Nephron (organoid): ENCODE measurements around the gene AFF1.

Experiments used
- H3K27ac Mint-ChIP-seq, 3 experiments: 2 replicates each; pipeline ENCODE4 v1.8.0; 2020; ENCODE audit warnings: mixed read lengths in 3 of 3, mild to moderate bottlenecking in 2 of 3, moderate library complexity in 1 of 3
- H3K27me3 Mint-ChIP-seq: 2 replicates; pipeline ENCODE4 v1.8.0; 2021; ENCODE audit warnings: low read depth, mild to moderate bottlenecking, moderate library complexity, mixed read lengths
- H3K36me3 Mint-ChIP-seq: 2 replicates; pipeline ENCODE4 v1.8.0; 2020; ENCODE audit warnings: low read depth, mixed read lengths
- H3K4me1 Mint-ChIP-seq: 2 replicates; pipeline ENCODE4 v1.8.0; 2020; ENCODE audit warnings: mixed read lengths
- H3K4me3 Mint-ChIP-seq, 3 experiments: 2 replicates each; pipeline ENCODE4 v1.8.0; 2020; ENCODE audit warnings: mild to moderate bottlenecking in 3 of 3, mixed read lengths in 3 of 3, moderate library complexity in 2 of 3
- H3K9me3 Mint-ChIP-seq: 2 replicates; pipeline ENCODE4 v1.8.0; 2020; ENCODE audit warnings: mixed read lengths
- TF ChIP-seq, protein P1 (sequence below), 3 experiments: fragments of 200-600 bp; sonication (generic); IDR thresholded peaks; one replicate each; pipeline ENCODE4 v1.5.0; 2021; ENCODE audit warnings: antibody characterized with exemption in 3 of 3; ENCODE audit not compliant: unreplicated experiment in 3 of 3

AFF1 gene

DNA sequence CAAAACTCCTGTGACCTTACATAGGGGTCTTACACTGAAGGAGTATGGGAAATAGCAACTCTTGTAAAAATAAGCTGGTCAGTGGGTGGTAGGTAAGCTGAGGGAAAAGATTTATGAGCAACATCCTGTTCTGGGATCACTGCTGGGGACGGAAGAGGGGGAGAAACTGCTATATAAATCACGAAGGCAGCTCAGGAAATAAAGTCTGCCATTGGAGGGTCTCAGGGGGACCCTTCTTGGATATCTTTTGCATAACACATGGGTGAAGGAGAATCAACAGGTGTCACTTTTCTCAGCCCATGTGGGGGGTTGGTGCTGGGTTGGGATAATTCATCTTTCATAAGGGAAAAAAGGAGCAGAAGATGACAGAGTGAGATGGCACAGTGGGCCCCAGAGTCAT lies 33.7 kb downstream of the AFF1 start:
- Mint-ChIP-seq H3K36me3 (no peaks in the 10 kb centered on the region), H3K9me3 (no peaks in the 10 kb centered on the region), H3K27me3 (no peaks in the 10 kb centered on the region), H3K4me1 (peaks cover 11% of the 10 kb centered on the region), H3K27ac (no peak overlapping the region), H3K4me3 (no peak overlapping the region)
- TF ChIP-seq, protein P1, sequence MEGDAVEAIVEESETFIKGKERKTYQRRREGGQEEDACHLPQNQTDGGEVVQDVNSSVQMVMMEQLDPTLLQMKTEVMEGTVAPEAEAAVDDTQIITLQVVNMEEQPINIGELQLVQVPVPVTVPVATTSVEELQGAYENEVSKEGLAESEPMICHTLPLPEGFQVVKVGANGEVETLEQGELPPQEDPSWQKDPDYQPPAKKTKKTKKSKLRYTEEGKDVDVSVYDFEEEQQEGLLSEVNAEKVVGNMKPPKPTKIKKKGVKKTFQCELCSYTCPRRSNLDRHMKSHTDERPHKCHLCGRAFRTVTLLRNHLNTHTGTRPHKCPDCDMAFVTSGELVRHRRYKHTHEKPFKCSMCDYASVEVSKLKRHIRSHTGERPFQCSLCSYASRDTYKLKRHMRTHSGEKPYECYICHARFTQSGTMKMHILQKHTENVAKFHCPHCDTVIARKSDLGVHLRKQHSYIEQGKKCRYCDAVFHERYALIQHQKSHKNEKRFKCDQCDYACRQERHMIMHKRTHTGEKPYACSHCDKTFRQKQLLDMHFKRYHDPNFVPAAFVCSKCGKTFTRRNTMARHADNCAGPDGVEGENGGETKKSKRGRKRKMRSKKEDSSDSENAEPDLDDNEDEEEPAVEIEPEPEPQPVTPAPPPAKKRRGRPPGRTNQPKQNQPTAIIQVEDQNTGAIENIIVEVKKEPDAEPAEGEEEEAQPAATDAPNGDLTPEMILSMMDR (IDR thresholded peaks at IDR 0.05; ENCODE audit: unreplicated experiment in 3 of 3), result no peak

DNA sequence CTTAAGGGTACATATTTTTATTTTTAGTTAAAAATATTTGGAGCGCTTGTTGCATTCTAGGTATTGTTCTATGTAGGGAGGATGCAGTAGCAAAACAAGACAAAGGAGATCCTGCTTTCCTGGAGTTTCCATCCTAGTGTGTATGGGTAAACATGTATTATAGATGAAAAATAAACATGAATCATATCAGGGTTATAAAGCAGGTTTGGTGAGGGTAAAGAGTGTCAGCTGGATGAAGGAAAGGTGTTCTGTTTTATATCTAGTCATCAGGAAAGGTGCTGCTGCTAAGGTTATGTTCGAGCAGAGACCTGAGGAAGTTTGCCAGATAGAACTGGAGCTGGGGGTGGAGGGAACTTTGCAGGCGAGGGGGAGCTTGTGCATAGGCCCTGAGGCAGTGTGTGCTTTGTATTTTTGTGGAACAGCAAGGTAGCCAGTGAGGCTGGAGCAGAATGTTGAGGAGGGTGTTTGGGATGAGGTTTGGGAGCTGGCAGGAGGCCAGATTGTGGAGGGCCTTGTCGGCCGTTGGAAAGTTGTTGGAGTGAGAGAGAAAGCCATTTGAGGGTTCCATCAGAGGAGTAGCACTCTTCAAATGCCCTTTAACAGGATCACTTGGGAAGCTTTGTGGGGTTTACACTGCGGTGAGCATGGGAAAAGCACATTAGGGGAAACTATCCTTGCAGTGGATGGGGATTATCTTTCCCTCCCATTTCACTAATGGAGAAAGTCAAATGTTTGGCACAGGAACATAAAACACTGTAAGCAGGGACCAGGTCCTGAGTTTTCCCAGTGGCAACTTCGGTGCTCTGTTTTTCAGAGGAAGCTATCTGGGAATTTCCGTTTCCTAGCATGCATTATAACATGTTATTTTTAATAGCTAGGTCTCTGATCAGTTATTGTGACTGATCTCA lies 35.9 kb downstream of the AFF1 start:
- H3K27me3 Mint-ChIP-seq, result no peaks in the 10 kb centered on the region
- TF ChIP-seq, protein P1 (IDR thresholded peaks at IDR 0.05; ENCODE audit: unreplicated experiment in 3 of 3), result no peak
- H3K27ac Mint-ChIP-seq, result peak overlapping the region in 2 of 3 experiments; percentile 3 to 72
- peaks cover 8% of the 10 kb centered on the region for H3K4me1 Mint-ChIP-seq
- H3K9me3 Mint-ChIP-seq, result no peaks in the 10 kb centered on the region
- no peak overlapping the region for H3K4me3 Mint-ChIP-seq
- no peaks in the 10 kb centered on the region for H3K36me3 Mint-ChIP-seq

DNA sequence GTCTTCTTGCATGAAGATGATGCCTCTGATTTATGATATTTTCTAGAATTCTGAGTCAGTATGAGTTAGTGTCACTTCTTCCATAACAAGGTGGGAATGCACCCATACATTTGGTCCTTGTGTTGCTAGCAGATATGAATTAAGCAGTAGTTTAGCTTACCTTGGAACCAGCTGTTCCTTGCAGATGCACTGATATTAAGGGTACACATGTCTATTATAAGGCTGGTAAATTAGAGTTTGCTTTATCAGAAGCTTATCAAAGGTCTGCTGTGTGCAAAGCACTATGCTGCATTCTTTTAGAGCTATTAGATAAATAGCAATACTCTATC lies 36.5 kb downstream of the AFF1 start:
- Mint-ChIP-seq H3K4me1 (peaks cover 6% of the 10 kb centered on the region), H3K4me3 (no peak overlapping the region), H3K36me3 (no peaks in the 10 kb centered on the region), H3K27me3 (no peaks in the 10 kb centered on the region), H3K27ac (no peak overlapping the region), H3K9me3 (no peaks in the 10 kb centered on the region)
- TF ChIP-seq, protein P1 (IDR thresholded peaks at IDR 0.05; ENCODE audit: unreplicated experiment in 3 of 3), result no peak

DNA sequence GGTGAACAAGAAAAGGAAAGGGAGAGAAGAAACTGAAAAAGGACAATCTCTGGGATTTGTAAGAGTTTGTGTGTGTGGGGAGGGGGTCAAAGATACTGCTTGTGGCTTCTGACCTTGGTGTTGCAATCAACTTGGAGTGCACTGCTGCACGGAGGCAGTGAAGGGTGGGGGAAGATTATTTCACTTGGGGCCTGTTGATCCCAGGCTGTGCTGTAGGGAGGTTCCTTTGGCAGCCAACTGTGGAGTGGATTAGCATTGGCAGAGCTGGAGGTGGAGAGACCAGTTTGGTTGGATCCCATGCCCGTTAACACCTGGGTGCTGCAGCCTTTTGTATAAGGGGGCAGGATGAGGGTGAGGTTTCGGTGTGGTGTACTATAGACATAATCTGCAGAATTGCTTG lies 38.2 kb downstream of the AFF1 start:
- Mint-ChIP-seq H3K9me3 (no peaks in the 10 kb centered on the region), H3K36me3 (no peaks in the 10 kb centered on the region), H3K4me1 (peaks cover 6% of the 10 kb centered on the region), H3K27ac (peak overlapping the region in 1 of 3 experiments; percentile 48), H3K4me3 (no peak overlapping the region), H3K27me3 (no peaks in the 10 kb centered on the region)
- TF ChIP-seq, protein P1 (IDR thresholded peaks at IDR 0.05; ENCODE audit: unreplicated experiment in 3 of 3), result no peak

DNA sequence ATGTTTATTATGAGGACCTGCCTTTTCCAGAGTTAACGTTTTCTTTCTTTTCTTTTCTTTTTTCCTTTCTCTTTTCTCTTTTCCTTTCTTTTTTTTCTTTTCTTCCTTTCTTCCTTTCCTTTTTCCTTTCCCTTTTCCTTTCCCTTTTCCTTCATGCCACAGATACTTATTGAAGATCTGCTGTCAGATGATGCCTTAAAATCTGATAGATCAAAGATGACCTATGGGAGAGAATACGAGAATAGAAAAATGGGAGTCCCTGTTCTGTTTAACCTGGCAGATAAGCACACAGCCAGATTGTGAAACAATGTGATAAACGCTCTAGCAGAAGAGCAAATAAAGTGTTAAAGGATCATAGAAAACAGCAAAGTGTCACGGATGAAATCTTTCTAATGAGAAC lies 38.9 kb downstream of the AFF1 start:
- Mint-ChIP-seq H3K36me3 (no peaks in the 10 kb centered on the region), H3K27me3 (no peaks in the 10 kb centered on the region), H3K4me3 (no peak overlapping the region), H3K27ac (peak overlapping the region in 1 of 3 experiments; percentile 19), H3K9me3 (no peaks in the 10 kb centered on the region), H3K4me1 (peaks cover 6% of the 10 kb centered on the region)
- TF ChIP-seq, protein P1 (IDR thresholded peaks at IDR 0.05; ENCODE audit: unreplicated experiment in 3 of 3), result no peak

DNA sequence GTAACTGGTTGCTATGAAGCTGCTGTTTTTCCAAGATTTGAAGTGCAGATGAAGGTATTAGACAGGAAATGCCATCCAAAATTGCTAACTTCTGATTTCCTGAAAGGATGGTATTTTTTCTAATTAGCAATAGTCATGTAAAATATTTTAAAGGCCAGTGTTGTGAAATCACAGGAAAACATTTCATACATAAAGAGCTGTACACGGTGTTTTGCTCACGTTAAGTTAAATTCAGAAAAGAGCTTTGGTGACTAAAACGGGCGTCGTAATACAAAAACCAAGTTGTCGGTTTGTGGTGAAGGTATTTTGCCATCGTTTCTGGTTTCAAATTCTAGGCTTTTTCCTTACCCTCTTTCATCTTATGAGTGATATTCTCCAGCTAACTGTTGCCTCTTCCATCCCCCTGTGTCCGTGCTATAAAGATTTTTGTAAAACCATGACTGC lies 39.8 kb downstream of the AFF1 start:
- Mint-ChIP-seq H3K4me1 (peaks cover 6% of the 10 kb centered on the region), H3K36me3 (no peaks in the 10 kb centered on the region), H3K4me3 (no peak overlapping the region), H3K9me3 (no peaks in the 10 kb centered on the region), H3K27ac (no peak overlapping the region), H3K27me3 (no peaks in the 10 kb centered on the region)
- TF ChIP-seq, protein P1 (IDR thresholded peaks at IDR 0.05; ENCODE audit: unreplicated experiment in 3 of 3), result no peak
